ENCODE data around the gene TBATA. TPM values are rescaled to one million over a fixed set of nuclear protein-coding genes. Genes with fewer than 3 reads are reported as not detected.

Gene TBATA
- total and polyA plus RNA-seq, 8 donors: not detected

DNA sequence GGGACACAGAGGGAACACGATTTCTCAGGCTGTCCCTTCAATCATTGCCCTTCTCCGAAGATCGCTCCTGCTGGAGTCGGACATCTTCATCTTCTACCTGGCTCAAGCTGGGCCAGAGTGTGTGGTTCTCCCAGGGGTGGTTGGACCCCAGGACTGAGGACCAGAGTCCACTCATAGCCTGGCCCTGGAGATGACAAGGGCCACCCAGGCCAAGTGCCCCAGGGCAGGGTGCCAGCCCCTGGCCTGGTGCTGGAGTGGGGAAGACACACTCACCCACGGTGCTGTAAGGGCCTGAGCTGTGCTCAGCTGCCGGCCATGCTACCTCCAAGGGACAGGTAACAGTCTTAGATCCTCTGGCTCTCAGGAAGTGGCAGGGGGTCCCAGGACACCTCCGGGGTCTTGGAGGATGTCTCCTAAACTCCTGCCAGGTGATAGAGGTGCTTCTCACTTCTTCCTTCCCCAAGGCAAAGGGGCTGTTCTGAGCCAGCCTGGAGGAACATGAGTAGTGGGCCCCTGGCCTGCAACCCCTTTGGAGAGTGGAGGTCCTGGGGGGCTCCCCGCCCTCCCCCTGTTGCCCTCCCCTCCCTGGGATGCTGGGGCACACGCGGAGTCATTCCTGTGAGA is 23.3 kb downstream of the TBATA start:
- H3K9me3 ChIP-seq: peaks cover 0 to 10% of the 10 kb centered on the region in 2 donors
- TF ChIP-seq, protein P1, sequence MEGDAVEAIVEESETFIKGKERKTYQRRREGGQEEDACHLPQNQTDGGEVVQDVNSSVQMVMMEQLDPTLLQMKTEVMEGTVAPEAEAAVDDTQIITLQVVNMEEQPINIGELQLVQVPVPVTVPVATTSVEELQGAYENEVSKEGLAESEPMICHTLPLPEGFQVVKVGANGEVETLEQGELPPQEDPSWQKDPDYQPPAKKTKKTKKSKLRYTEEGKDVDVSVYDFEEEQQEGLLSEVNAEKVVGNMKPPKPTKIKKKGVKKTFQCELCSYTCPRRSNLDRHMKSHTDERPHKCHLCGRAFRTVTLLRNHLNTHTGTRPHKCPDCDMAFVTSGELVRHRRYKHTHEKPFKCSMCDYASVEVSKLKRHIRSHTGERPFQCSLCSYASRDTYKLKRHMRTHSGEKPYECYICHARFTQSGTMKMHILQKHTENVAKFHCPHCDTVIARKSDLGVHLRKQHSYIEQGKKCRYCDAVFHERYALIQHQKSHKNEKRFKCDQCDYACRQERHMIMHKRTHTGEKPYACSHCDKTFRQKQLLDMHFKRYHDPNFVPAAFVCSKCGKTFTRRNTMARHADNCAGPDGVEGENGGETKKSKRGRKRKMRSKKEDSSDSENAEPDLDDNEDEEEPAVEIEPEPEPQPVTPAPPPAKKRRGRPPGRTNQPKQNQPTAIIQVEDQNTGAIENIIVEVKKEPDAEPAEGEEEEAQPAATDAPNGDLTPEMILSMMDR (IDR thresholded peaks at IDR 0.05): no peak
- H3K36me3 ChIP-seq: no peaks in the 10 kb centered on the region
- intact Hi-C loops (cut with DNase I): loop anchor here in 1 of 2 donors (10.0 kb wide), 1 partner anchor 207 kb away; no protein-coding TSS in a partner anchor
- H3K4me3 ChIP-seq: no peak overlapping the region
- peaks cover 0 to 3% of the 10 kb centered on the region in 2 donors for H3K4me1 ChIP-seq
- no peak overlapping the region for H3K27ac ChIP-seq
- ATAC-seq (no peak), DNase-seq (peak in 1 of 4 donors; percentile 29)
- H3K27me3 ChIP-seq: no peaks in the 10 kb centered on the region

DNA sequence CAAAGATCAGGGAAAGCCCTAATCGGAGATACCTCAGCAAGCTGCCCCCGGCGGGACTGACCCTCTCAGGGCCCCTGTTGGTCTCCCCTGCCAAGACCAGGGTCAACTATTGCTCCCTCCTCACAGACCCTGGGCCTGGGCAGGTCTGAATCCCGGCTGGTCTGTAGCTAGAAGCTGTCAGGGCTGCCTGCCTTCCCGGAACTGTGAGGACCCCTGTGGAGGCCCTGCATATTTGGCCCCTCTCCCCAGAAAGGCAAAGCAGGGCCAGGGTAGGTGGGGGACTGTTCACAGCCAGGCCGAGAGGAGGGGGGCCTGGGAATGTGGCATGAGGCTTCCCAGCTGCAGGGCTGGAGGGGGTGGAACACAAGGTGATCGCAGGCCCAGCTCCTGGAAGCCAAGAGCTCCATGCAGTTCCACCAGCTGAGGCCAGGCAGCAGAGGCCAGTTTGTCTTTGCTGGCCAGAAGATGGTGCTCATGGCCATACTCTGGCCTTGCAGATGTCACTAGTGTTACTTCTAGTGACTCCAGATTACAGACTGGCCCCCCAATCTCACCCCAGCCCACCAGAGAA is 24.1 kb downstream of the TBATA start:
- Histone ChIP-seq H3K4me3 (no peak overlapping the region), H3K4me1 (peaks cover 0 to 3% of the 10 kb centered on the region in 2 donors), H3K27me3 (no peaks in the 10 kb centered on the region), H3K9me3 (peaks cover 0 to 6% of the 10 kb centered on the region in 2 donors), H3K27ac (no peak overlapping the region), H3K36me3 (no peaks in the 10 kb centered on the region)
- no peak for ATAC-seq
- peak in 3 of 4 donors; percentile 25 to 68 (median 34) for DNase-seq
- TF ChIP-seq, protein P1 (IDR thresholded peaks at IDR 0.05): no peak
- intact Hi-C loops (cut with DNase I): loop anchor here in 1 of 2 donors (10.0 kb wide), 1 partner anchor 206 kb away; no protein-coding TSS in a partner anchor

DNA sequence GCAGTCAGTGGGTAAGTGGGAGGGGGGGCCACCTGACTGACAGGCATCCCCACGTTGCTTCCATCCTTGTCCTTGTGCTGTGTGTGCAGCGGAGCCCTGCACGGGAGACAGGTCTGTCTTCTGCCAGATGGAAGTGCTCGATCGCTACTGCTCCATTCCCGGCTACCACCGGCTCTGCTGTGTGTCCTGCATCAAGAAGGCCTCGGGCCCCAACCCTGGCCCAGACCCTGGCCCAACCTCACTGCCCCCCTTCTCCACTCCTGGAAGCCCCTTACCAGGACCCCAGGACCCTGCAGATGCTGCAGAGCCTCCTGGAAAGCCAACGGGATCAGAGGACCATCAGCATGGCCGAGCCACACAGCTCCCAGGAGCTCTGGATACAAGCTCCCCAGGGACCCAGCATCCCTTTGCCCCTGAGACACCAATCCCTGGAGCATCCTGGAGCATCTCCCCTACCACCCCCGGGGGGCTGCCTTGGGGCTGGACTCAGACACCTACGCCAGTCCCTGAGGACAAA is 24.8 kb downstream of the TBATA start:
- TF ChIP-seq, protein P1 (IDR thresholded peaks at IDR 0.05): no peak
- DNase-seq (peak in 1 of 4 donors; percentile 27), ATAC-seq (no peak)
- Histone ChIP-seq H3K9me3 (no peaks in the 10 kb centered on the region), H3K4me3 (no peak overlapping the region), H3K36me3 (no peaks in the 10 kb centered on the region), H3K4me1 (peaks cover 0 to 3% of the 10 kb centered on the region in 2 donors), H3K27ac (no peak overlapping the region), H3K27me3 (no peaks in the 10 kb centered on the region)
- intact Hi-C loops (cut with DNase I): loop anchor here in 1 of 2 donors (10.0 kb wide), 1 partner anchor 206 kb away; no protein-coding TSS in a partner anchor

DNA sequence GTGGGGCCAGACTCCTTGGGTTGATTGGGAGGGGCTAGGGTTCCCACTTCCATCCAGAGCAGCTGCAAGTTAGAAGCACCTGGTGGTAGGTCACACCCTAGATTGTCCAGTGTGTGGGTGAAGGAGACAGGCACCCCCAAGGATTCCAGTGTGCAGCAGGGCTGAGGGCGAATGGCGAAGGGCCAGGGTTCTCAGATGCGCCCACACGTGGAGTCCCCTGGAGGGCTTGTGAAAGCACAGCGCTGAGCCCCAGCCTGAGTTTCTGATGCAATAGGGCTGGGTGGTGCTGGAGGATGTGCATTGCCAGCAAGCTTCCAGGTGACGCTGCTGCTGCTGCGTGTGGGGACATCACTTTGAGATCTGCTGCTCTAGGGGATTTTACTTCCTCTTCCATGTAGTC is 25.4 kb downstream of the TBATA start:
- Histone ChIP-seq H3K4me1 (peaks cover 0 to 3% of the 10 kb centered on the region in 2 donors), H3K36me3 (no peaks in the 10 kb centered on the region), H3K27ac (no peak overlapping the region), H3K9me3 (no peaks in the 10 kb centered on the region), H3K4me3 (no peak overlapping the region), H3K27me3 (no peaks in the 10 kb centered on the region)
- intact Hi-C loops (cut with DNase I): loop anchor here (5.0 to 10.0 kb wide), 3 partner anchors 205 to 295 kb away; no protein-coding TSS in a partner anchor
- peak in 1 of 4 donors; percentile 24 for DNase-seq
- TF ChIP-seq, protein P1 (IDR thresholded peaks at IDR 0.05): no peak
- no peak for ATAC-seq
